GM19455 (cell line): ENCODE results near the gene ZBED1.
"Not testable (repeated sequence)": the region's sequence is repeated elsewhere in the genome, so short reads cannot be mapped to it uniquely, and the experiment has no call there.

ENCODE experiments used
- ATAC-seq: cut with Tn5 transposase; IDR thresholded peaks from one replicate; pipeline ENCODE4 v1.9.1; 2021; ENCODE audit not compliant: unreplicated experiment

ZBED1 gene

GRCh38 chrX:2477313-2477712, 23.5 kb downstream of the ZBED1 start:
- ATAC-seq = not testable (repeated sequence)

- ATAC-seq = no peak
These were observed 25.6 kb downstream of the ZBED1 start for GRCh38 chrX:2474963-2475726.

GRCh38 chrX:2474280-2474962, 26.4 kb downstream of the ZBED1 start:
- ATAC-seq = no peak

GRCh38 chrX:2473064-2473463, 27.7 kb downstream of the ZBED1 start:
- ATAC-seq = not testable (repeated sequence)

- no peak for ATAC-seq
These were observed 29.1 kb downstream of the ZBED1 start for GRCh38 chrX:2471641-2472040.

- ATAC-seq = not testable (repeated sequence)
These were observed 29.6 kb downstream of the ZBED1 start for GRCh38 chrX:2471126-2471525.

GRCh38 chrX:2469852-2470251, 30.9 kb downstream of the ZBED1 start:
- ATAC-seq = not testable (repeated sequence)

GRCh38 chrX:2469196-2469685, 31.5 kb downstream of the ZBED1 start:
- ATAC-seq = no peak

- ATAC-seq = no peak
These were observed 32.2 kb downstream of the ZBED1 start for GRCh38 chrX:2468261-2469195.

- no peak for ATAC-seq
These were observed 33.7 kb downstream of the ZBED1 start for GRCh38 chrX:2466876-2467656.

- ATAC-seq = no peak
These were observed 36.1 kb downstream of the ZBED1 start for GRCh38 chrX:2464677-2465166.

GRCh38 chrX:2463973-2464676, 36.7 kb downstream of the ZBED1 start:
- no peak for ATAC-seq

- not testable (repeated sequence) for ATAC-seq
These were observed 37.3 kb downstream of the ZBED1 start for GRCh38 chrX:2463481-2463880.

- ATAC-seq = no peak
These were observed 38.0 kb downstream of the ZBED1 start for GRCh38 chrX:2462780-2463179.

- ATAC-seq = no peak
These were observed 38.7 kb downstream of the ZBED1 start for GRCh38 chrX:2462074-2462473.

GRCh38 chrX:2461711-2462016, 39.1 kb downstream of the ZBED1 start:
- no peak for ATAC-seq

GRCh38 chrX:2460821-2461710, 39.7 kb downstream of the ZBED1 start:
- ATAC-seq = not testable (repeated sequence)

GRCh38 chrX:2460048-2460447, 40.7 kb downstream of the ZBED1 start:
- not testable (repeated sequence) for ATAC-seq

- ATAC-seq = no peak
These were observed 42.5 kb downstream of the ZBED1 start for GRCh38 chrX:2458309-2458708.
